ENCODE measurements around the gene PHKB. TPM values are rescaled to one million over a fixed set of nuclear protein-coding genes. Genes with fewer than 3 reads are reported as not detected.
"Not testable (repeated sequence)": the region's sequence is repeated elsewhere in the genome, so short reads cannot be mapped to it uniquely, and the experiment has no call there.

Gene PHKB
- total RNA-seq, 1 donor from 2014 or later, result 195 TPM

GRCh38 chr16:47470211-47470610 lies 9.1 kb downstream of the PHKB start:
- no peak for DNase-seq

- no peak for DNase-seq
These were observed 9.7 kb downstream of the PHKB start for GRCh38 chr16:47470810-47471209.

GRCh38 chr16:47473004-47473403 lies 11.9 kb downstream of the PHKB start:
- not testable (repeated sequence) for DNase-seq

- DNase-seq, result no peak
These were observed 12.7 kb downstream of the PHKB start for GRCh38 chr16:47473792-47474191.

GRCh38 chr16:47475786-47476185 lies 14.7 kb downstream of the PHKB start:
- no peak for DNase-seq

- no peak for DNase-seq
These were observed 15.7 kb downstream of the PHKB start for GRCh38 chr16:47476654-47477345.

GRCh38 chr16:47477679-47478078 lies 16.5 kb downstream of the PHKB start:
- no peak for DNase-seq

GRCh38 chr16:47480410-47480809 lies 19.3 kb downstream of the PHKB start:
- no peak for DNase-seq

GRCh38 chr16:47481698-47482374 lies 20.7 kb downstream of the PHKB start:
- DNase-seq, result no peak

GRCh38 chr16:47483616-47484015 lies 22.5 kb downstream of the PHKB start:
- DNase-seq, result no peak

GRCh38 chr16:47486856-47487255 lies 25.7 kb downstream of the PHKB start:
- no peak for DNase-seq

GRCh38 chr16:47488051-47488450 lies 26.9 kb downstream of the PHKB start:
- no peak for DNase-seq

- no peak for DNase-seq
These were observed 29.3 kb downstream of the PHKB start for GRCh38 chr16:47490471-47490870.

GRCh38 chr16:47492036-47492427 lies 30.9 kb downstream of the PHKB start:
- no peak for DNase-seq

- no peak for DNase-seq
These were observed 31.6 kb downstream of the PHKB start for GRCh38 chr16:47492428-47493377.

- no peak for DNase-seq
These were observed 32.5 kb downstream of the PHKB start for GRCh38 chr16:47493381-47494337.

- no peak for DNase-seq
These were observed 38.1 kb downstream of the PHKB start for GRCh38 chr16:47499080-47499699.

- DNase-seq, result no peak
These were observed 38.7 kb downstream of the PHKB start for GRCh38 chr16:47499700-47500264.

- no peak for DNase-seq
These were observed 42.8 kb downstream of the PHKB start for GRCh38 chr16:47503936-47504335.

GRCh38 chr16:47504599-47504998 lies 43.5 kb downstream of the PHKB start:
- DNase-seq, result no peak

- DNase-seq, result no peak
These were observed 45.7 kb downstream of the PHKB start for GRCh38 chr16:47506800-47507199.
